Vagina (tissue), 2 donors: ENCODE measurements around the gene PHACTR3.

ENCODE experiments used
- POLR2A ChIP-seq, 2 donors: fragments of 450-650 bp; IDR thresholded peaks; one replicate each; pipeline ENCODE4 v1.6.1; 2017; ENCODE audit warnings: antibody characterized with exemption in 2 of 2, mild to moderate bottlenecking in 2 of 2, moderate library complexity in 2 of 2
- TF ChIP-seq, protein P1 (sequence below), 3 experiments: fragments of 450-650 bp in 2 of 3; fragments of 200-600 bp in 1 of 3; sonication (generic) in 1 of 3; IDR thresholded peaks; one replicate each; pipeline ENCODE4 v1.5.1; 2017 to 2019; ENCODE audit warnings: antibody characterized with exemption in 3 of 3, mild to moderate bottlenecking in 2 of 3, moderate library complexity in 2 of 3

DNA sequence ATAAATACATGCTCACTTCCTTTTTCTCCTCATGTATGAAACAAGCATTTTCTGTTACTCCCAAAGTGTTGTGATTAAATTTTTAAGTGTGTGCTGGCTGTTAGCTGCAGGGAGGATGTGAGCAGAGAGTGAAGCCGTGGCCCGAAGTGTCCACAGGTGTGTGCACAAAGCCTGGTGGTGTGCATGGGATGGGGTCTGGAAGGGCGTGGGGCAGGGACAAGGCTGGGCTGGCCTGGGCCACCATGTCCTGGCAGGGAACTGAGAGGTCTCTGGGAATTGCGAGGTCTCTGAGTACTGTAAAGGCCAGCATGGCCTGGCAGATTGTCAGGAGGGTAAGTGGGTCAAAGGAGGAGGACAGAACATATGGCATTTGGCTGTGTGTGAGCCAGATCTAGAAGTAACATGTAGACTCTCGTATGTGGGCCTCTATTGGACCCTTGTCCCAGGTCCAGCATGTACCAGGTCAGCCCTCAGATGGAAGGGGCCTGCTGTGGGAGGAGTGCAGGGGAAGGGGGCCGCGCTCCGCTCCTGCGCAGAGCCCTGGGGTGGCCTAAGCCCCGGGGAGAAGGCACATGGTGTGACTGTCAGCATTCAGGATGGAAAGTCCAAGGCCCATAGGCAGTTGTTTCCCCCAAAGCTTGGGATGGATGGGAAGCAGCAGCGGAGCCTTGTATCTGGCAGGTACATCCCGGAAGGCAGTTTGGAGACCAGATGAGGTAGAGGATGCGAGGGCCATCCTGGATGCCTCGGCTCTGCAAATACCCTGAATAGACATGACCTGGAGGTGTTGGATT is 45.1 kb upstream of the PHACTR3 start:
- TF ChIP-seq, protein P1, sequence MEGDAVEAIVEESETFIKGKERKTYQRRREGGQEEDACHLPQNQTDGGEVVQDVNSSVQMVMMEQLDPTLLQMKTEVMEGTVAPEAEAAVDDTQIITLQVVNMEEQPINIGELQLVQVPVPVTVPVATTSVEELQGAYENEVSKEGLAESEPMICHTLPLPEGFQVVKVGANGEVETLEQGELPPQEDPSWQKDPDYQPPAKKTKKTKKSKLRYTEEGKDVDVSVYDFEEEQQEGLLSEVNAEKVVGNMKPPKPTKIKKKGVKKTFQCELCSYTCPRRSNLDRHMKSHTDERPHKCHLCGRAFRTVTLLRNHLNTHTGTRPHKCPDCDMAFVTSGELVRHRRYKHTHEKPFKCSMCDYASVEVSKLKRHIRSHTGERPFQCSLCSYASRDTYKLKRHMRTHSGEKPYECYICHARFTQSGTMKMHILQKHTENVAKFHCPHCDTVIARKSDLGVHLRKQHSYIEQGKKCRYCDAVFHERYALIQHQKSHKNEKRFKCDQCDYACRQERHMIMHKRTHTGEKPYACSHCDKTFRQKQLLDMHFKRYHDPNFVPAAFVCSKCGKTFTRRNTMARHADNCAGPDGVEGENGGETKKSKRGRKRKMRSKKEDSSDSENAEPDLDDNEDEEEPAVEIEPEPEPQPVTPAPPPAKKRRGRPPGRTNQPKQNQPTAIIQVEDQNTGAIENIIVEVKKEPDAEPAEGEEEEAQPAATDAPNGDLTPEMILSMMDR (IDR thresholded peaks at IDR 0.05): no peak
- TF ChIP-seq POLR2A (IDR thresholded peaks at IDR 0.05): no peak
